ENCODE results near the gene MOB3A.

MOB3A gene

GRCh38 chr19:2127758-2128157 lies 31.6 kb upstream of the MOB3A start:
- no peaks in the 10 kb centered on the region for H3K9me3 ChIP-seq (ENCODE audit: control insufficient read depth, insufficient read depth, low read length)
- no peaks in the 10 kb centered on the region; the same call in 1 of the 2 replicates for H3K79me2 ChIP-seq (ENCODE audit: control insufficient read depth, low read length)
- H3K27me3 ChIP-seq (ENCODE audit: control insufficient read depth, low read length): no peaks in the 10 kb centered on the region
- TF ChIP-seq EZH2phosphoT487 (IDR thresholded peaks at IDR 0.05; ENCODE audit: borderline replicate concordance, low read length) (no peak), CTCF (IDR thresholded peaks at IDR 0.05; ENCODE audit: low read depth, low read length, poor library complexity, severe bottlenecking) (no peak)
- H3K4me1 ChIP-seq (ENCODE audit: control insufficient read depth, low read length): no peaks in the 10 kb centered on the region
- H3F3A ChIP-seq (ENCODE audit: control insufficient read depth, insufficient read depth): no peaks in the 10 kb centered on the region
- H3K36me3 ChIP-seq (ENCODE audit: control insufficient read depth, low read length): peaks cover 47% of the 10 kb centered on the region
- no peak overlapping the region for H3K4me2 ChIP-seq (ENCODE audit: low read length)
- H3K9me2 ChIP-seq (replicated peaks; ENCODE audit: control insufficient read depth, low read length): no peaks in the 10 kb centered on the region
- no peak overlapping the region for H3K4me3 ChIP-seq (ENCODE audit: low read length)
- no peaks in the 10 kb centered on the region for H4K20me1 ChIP-seq (ENCODE audit: control insufficient read depth, insufficient read depth, low read depth, low read length)
- H3K27ac ChIP-seq (ENCODE audit: low read depth, low read length): no peak overlapping the region

GRCh38 chr19:2126879-2127518 lies 30.9 kb upstream of the MOB3A start:
- no peaks in the 10 kb centered on the region for H3K79me2 ChIP-seq (ENCODE audit: control insufficient read depth, low read length)
- H4K20me1 ChIP-seq (ENCODE audit: control insufficient read depth, insufficient read depth, low read depth, low read length): no peaks in the 10 kb centered on the region
- H3F3A ChIP-seq (ENCODE audit: control insufficient read depth, insufficient read depth): no peaks in the 10 kb centered on the region
- H3K4me2 ChIP-seq (ENCODE audit: low read length): no peak overlapping the region
- no peaks in the 10 kb centered on the region for H3K27me3 ChIP-seq (ENCODE audit: control insufficient read depth, low read length)
- H3K4me1 ChIP-seq (ENCODE audit: control insufficient read depth, low read length): no peaks in the 10 kb centered on the region
- H3K36me3 ChIP-seq (ENCODE audit: control insufficient read depth, low read length): peaks cover 47% of the 10 kb centered on the region
- H3K9me3 ChIP-seq (ENCODE audit: control insufficient read depth, insufficient read depth, low read length): no peaks in the 10 kb centered on the region
- H3K4me3 ChIP-seq (ENCODE audit: low read length): no peak overlapping the region
- H3K27ac ChIP-seq (ENCODE audit: low read depth, low read length): no peak overlapping the region
- no peaks in the 10 kb centered on the region for H3K9me2 ChIP-seq (replicated peaks; ENCODE audit: control insufficient read depth, low read length)
- TF ChIP-seq EZH2phosphoT487 (IDR thresholded peaks at IDR 0.05; ENCODE audit: borderline replicate concordance, low read length) (no peak), CTCF (IDR thresholded peaks at IDR 0.05; ENCODE audit: low read depth, low read length, poor library complexity, severe bottlenecking) (no peak)

GRCh38 chr19:2123682-2124387 lies 27.7 kb upstream of the MOB3A start:
- no peak overlapping the region for H3K4me2 ChIP-seq (ENCODE audit: low read length)
- no peaks in the 10 kb centered on the region for H3K9me3 ChIP-seq (ENCODE audit: control insufficient read depth, insufficient read depth, low read length)
- H3K79me2 ChIP-seq (ENCODE audit: control insufficient read depth, low read length): no peaks in the 10 kb centered on the region
- H3F3A ChIP-seq (ENCODE audit: control insufficient read depth, insufficient read depth): no peaks in the 10 kb centered on the region
- H3K36me3 ChIP-seq (ENCODE audit: control insufficient read depth, low read length): peaks cover 60% of the 10 kb centered on the region
- no peaks in the 10 kb centered on the region for H3K27me3 ChIP-seq (ENCODE audit: control insufficient read depth, low read length)
- H3K4me1 ChIP-seq (ENCODE audit: control insufficient read depth, low read length): no peaks in the 10 kb centered on the region
- H4K20me1 ChIP-seq (ENCODE audit: control insufficient read depth, insufficient read depth, low read depth, low read length): no peaks in the 10 kb centered on the region
- TF ChIP-seq CTCF (IDR thresholded peaks at IDR 0.05; ENCODE audit: low read depth, low read length, poor library complexity, severe bottlenecking) (no peak), EZH2phosphoT487 (IDR thresholded peaks at IDR 0.05; ENCODE audit: borderline replicate concordance, low read length) (no peak)
- no peaks in the 10 kb centered on the region for H3K9me2 ChIP-seq (replicated peaks; ENCODE audit: control insufficient read depth, low read length)
- H3K4me3 ChIP-seq (ENCODE audit: low read length): no peak overlapping the region
- H3K27ac ChIP-seq (ENCODE audit: low read depth, low read length): no peak overlapping the region
